Raji (cell line): Measurements from ENCODE around the gene HLA-DPB1.

ENCODE experiments used
- POLR2A ChIP-seq: IDR thresholded peaks from 2 replicates; pipeline ENCODE4 v1.6.1; 2011; ENCODE audit warnings: low read depth, low read length, control low read depth; ENCODE audit not compliant: insufficient read depth

HLA-DPB1 gene

DNA sequence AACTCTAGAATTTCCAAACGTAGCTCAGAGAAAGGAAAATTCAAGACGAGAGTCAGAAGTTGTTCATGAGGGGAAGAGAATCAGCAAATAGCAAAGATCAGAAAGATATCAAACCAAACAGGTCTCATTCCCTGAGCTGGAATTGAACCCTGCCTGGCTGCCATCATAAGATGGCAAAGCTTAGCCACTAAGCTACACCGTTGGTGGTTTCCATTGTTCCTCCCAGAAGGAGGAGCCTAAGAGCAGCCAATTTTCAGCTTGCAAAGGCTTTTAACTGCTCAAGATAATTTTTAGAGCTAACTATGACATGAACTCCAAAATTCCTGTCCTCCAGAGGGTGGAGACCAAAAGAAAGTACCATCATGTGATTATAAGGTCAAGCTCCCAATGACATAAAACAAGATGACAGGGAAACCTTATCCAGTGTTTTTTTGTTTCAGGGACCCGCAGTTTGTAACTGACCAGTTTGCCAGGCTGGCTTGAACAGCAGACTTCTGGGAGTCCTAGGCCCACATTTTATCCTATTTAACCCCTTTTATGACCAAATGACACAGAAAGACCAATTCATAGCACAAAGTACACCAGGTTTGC, 60.6 kb downstream of the HLA-DPB1 start:
- TF ChIP-seq POLR2A = no peak
